Esophagus muscularis mucosa (tissue), 4 donors: ENCODE data around the gene HAUS5. TPM values are rescaled to one million over a fixed set of nuclear protein-coding genes. Genes with fewer than 3 reads are reported as not detected.

Source experiments
- DNase-seq: peaks from one replicate; pipeline ENCODE4 v3.0.0-alpha.2; 2017; ENCODE audit errors: extremely low spot score
- H3K27ac ChIP-seq, 4 donors: fragments of 200-600 bp; sonication (generic); replicated peaks in 1 of 4; 1 replicate in 3 of 4; 2 replicates in 1 of 4; pipeline ENCODE4 v1.5.1; 2016 to 2019; ENCODE audit warnings: mild to moderate bottlenecking in 1 of 4
- H3K27me3 ChIP-seq, 4 donors: fragments of 200-600 bp; sonication (generic); one replicate each; pipeline versions ENCODE4 v1.5.1 to v1.6.0; 2016 to 2019
- H3K36me3 ChIP-seq, 4 donors: fragments of 200-600 bp; sonication (generic); one replicate each; pipeline ENCODE4 v1.5.1; 2016 to 2019
- H3K4me1 ChIP-seq, 4 donors: fragments of 200-600 bp; sonication (generic); one replicate each; pipeline ENCODE4 v1.5.1; 2016 to 2019
- H3K4me3 ChIP-seq, 4 donors: fragments of 200-600 bp; sonication (generic); 1 replicate in 2 of 4; 2 replicates in 2 of 4; pipeline ENCODE4 v1.5.1; 2016 to 2019; ENCODE audit warnings: mild to moderate bottlenecking in 4 of 4, moderate library complexity in 1 of 4
- H3K9me3 ChIP-seq, 4 donors: fragments of 200-600 bp; sonication (generic); 1 replicate in 3 of 4; 2 replicates in 1 of 4; pipeline ENCODE4 v1.5.1; 2016 to 2019
- CTCF ChIP-seq, 3 experiments: fragments of 200-600 bp in 2 of 3; fragments of 450-650 bp in 1 of 3; sonication (generic) in 2 of 3; IDR thresholded peaks; one replicate each; pipeline ENCODE4 v1.5.1; 2017 to 2019; ENCODE audit warnings: antibody characterized with exemption in 3 of 3, mild to moderate bottlenecking in 2 of 3, moderate library complexity in 1 of 3
- EP300 ChIP-seq: sonication (generic); formaldehyde crosslinking; IDR thresholded peaks from one replicate; pipeline ENCODE4 v1.6.1; 2017; ENCODE audit warnings: antibody characterized with exemption
- POLR2A ChIP-seq: fragments of 450-650 bp; IDR thresholded peaks from one replicate; pipeline ENCODE4 v1.6.1; 2017; ENCODE audit warnings: antibody characterized with exemption, moderate library complexity, mild to moderate bottlenecking, low read depth
- POLR2AphosphoS5 ChIP-seq, 2 donors: sonication (generic); formaldehyde crosslinking; IDR thresholded peaks; one replicate each; pipeline ENCODE4 v1.6.1; 2017; ENCODE audit warnings: antibody characterized with exemption in 2 of 2
- WGBS: methylation state at CpG from one replicate; pipeline ENCODE4 v1.1.5; 2018; 5-methylcytosine and 5-hydroxymethylcytosine counted together
- intact Hi-C: fragments of 100-400 bp; cut with DNase I; formaldehyde crosslinking; loops from one replicate; pipeline ENCODE4 v1.15.1; 2023
- total RNA-seq, 4 donors: library from RNA; depleted of rRNA; stranded (reverse); fragments of >200 nt; gene quantifications; one replicate each; pipeline versions ENCODE4 v1.1.0 to v1.2.1, GENCODE V29; 2016

HAUS5 gene
- total RNA-seq, 4 donors from 2014 or later, result 3.7 to 4.7 (median 4.3) TPM

- Histone ChIP-seq H3K4me1 (peaks cover 21 to 56% (median 54%) of the 10 kb centered on the region in 4 donors), H3K27me3 (no peaks in the 10 kb centered on the region), H3K27ac (peak overlapping the region; percentile 83 to 95 (median 88)), H3K9me3 (no peaks in the 10 kb centered on the region), H3K36me3 (no peaks in the 10 kb centered on the region), H3K4me3 (peak overlapping the region; percentile 59 to 80 (median 62))
- peak; percentile 98 for DNase-seq
- intact Hi-C loops, result no loop called here
- no peak for TF ChIP-seq EP300
- peak; percentile 51 to 76 for TF ChIP-seq POLR2AphosphoS5 (IDR thresholded peaks at IDR 0.05)
- TF ChIP-seq CTCF (IDR thresholded peaks at IDR 0.05), result no peak
- peak; percentile 19 for TF ChIP-seq POLR2A
- WGBS, result under 1% methylated on average over 36 of the region's 60 CpGs
These were observed 31.9 kb downstream of the HAUS5 start for GRCh38 chr19:35644206-35644986.

- DNase-seq, result peak; percentile 95
- Histone ChIP-seq H3K9me3 (no peaks in the 10 kb centered on the region), H3K4me1 (peaks cover 28 to 63% (median 61%) of the 10 kb centered on the region in 4 donors), H3K27me3 (no peaks in the 10 kb centered on the region), H3K4me3 (peak overlapping the region; percentile 59 to 80 (median 62)), H3K27ac (peak overlapping the region; percentile 83 to 95 (median 88)), H3K36me3 (peaks cover 0 to 4% (median 2%) of the 10 kb centered on the region in 4 donors)
- 25% methylated on average over 15 of the region's 20 CpGs for WGBS
- intact Hi-C loops, result no loop called here
- TF ChIP-seq POLR2AphosphoS5 (IDR thresholded peaks at IDR 0.05), result peak in 1 of 2 donors; percentile 7
- no peak for TF ChIP-seq CTCF (IDR thresholded peaks at IDR 0.05)
These were observed 32.6 kb downstream of the HAUS5 start for GRCh38 chr19:35644987-35645679.

GRCh38 chr19:35645680-35646511 lies 33.4 kb downstream of the HAUS5 start:
- H3K4me1 ChIP-seq, result peaks cover 35 to 71% (median 68%) of the 10 kb centered on the region in 4 donors
- H3K27ac ChIP-seq, result peak overlapping the region; percentile 83 to 95 (median 88)
- TF ChIP-seq POLR2A, result no peak
- TF ChIP-seq POLR2AphosphoS5 (IDR thresholded peaks at IDR 0.05), result no peak
- TF ChIP-seq CTCF (IDR thresholded peaks at IDR 0.05), result no peak
- TF ChIP-seq EP300, result no peak
- intact Hi-C loops, result no loop called here
- peaks cover 0 to 11% (median 4%) of the 10 kb centered on the region in 4 donors for H3K36me3 ChIP-seq
- no peaks in the 10 kb centered on the region for H3K27me3 ChIP-seq
- no peaks in the 10 kb centered on the region for H3K9me3 ChIP-seq
- DNase-seq, result no peak
- H3K4me3 ChIP-seq, result no peak overlapping the region
- 79% methylated on average over 7 of the region's 7 CpGs for WGBS

- TF ChIP-seq POLR2AphosphoS5 (IDR thresholded peaks at IDR 0.05), result peak; percentile 93
- TF ChIP-seq POLR2A, result peak; percentile 36
- TF ChIP-seq CTCF (IDR thresholded peaks at IDR 0.05), result no peak
- TF ChIP-seq EP300, result no peak
- peak within 1 kb of the TSS; percentile 84 to 89 (median 88) for H3K27ac ChIP-seq
- WGBS, result under 1% methylated on average over 29 of the region's 46 CpGs
These were observed 35.8 kb downstream of the HAUS5 start, which contains the start of gene COX6B1 for GRCh38 chr19:35648017-35648961. COX6B1 (plus strand) TSS chr19:35648323; CDS start chr19:35651244, 2,921 bp downstream.

More at GRCh38 chr19:35648017-35648961, 35.8 kb downstream of the HAUS5 start, which contains the start of gene COX6B1:
- Histone ChIP-seq H3K36me3 (peaks cover 18 to 35% (median 27%) of the 10 kb centered on the region in 4 donors), H3K4me1 (peaks cover 30 to 59% (median 53%) of the 10 kb centered on the region in 4 donors), H3K4me3 (peak within 1 kb of the TSS; percentile 63 to 84 (median 77)), H3K9me3 (no peaks in the 10 kb centered on the region), H3K27me3 (no peaks in the 10 kb centered on the region)
- intact Hi-C loops, result no loop called here
- DNase-seq, result peak; percentile 98
